NCI-H510A treated with DMSO at 0.1 percent for 48 hours (cell line): ENCODE results near the gene PSMA6.
"Not testable (repeated sequence)": the region's sequence is repeated elsewhere in the genome, so short reads cannot be mapped to it uniquely, and the experiment has no call there.

ENCODE experiments used
- DNase-seq: peaks from one replicate; lab custom pipeline; 2025; lab: John Stamatoyannopoulos, UW

The PSMA6 gene

GRCh38 chr14:35320472-35320871 is 28.3 kb downstream of the PSMA6 start:
- DNase-seq, result no peak

GRCh38 chr14:35326375-35326774 is 34.2 kb downstream of the PSMA6 start:
- DNase-seq, result no peak

- DNase-seq, result peak; percentile 85
Observed at GRCh38 chr14:35331605-35332516, 39.7 kb downstream of the PSMA6 start.

GRCh38 chr14:35332517-35333263 is 40.5 kb downstream of the PSMA6 start:
- peak; percentile 48 for DNase-seq

- DNase-seq, result no peak
Observed at GRCh38 chr14:35333264-35333730, 41.1 kb downstream of the PSMA6 start.

- DNase-seq, result no peak
Observed at GRCh38 chr14:35333797-35334743, 41.9 kb downstream of the PSMA6 start.

- no peak for DNase-seq
Observed at GRCh38 chr14:35335388-35336092, 43.4 kb downstream of the PSMA6 start.

- not testable (repeated sequence) for DNase-seq
Observed at GRCh38 chr14:35336171-35336493, 44.0 kb downstream of the PSMA6 start.

GRCh38 chr14:35336494-35337268 is 44.5 kb downstream of the PSMA6 start:
- DNase-seq, result peak; percentile 83

- no peak for DNase-seq
Observed at GRCh38 chr14:35337269-35338255, 45.4 kb downstream of the PSMA6 start.

GRCh38 chr14:35338731-35339405 is 46.7 kb downstream of the PSMA6 start:
- DNase-seq, result no peak

- no peak for DNase-seq
Observed at GRCh38 chr14:35339761-35340406, 47.7 kb downstream of the PSMA6 start.

- no peak for DNase-seq
Observed at GRCh38 chr14:35340616-35341453, 48.7 kb downstream of the PSMA6 start.

GRCh38 chr14:35341454-35341750 is 49.2 kb downstream of the PSMA6 start:
- no peak for DNase-seq

- DNase-seq, result peak; percentile 95
Observed at GRCh38 chr14:35341751-35342488, 49.7 kb downstream of the PSMA6 start.

- DNase-seq, result peak; percentile 35
Observed at GRCh38 chr14:35342489-35343010, 50.4 kb downstream of the PSMA6 start.
